NB4 (cell line): ENCODE results near the gene TEF.
A peak's percentile ranks its signal among the peaks of the same experiment; 100 is the strongest.

Experiments
- DNase-seq: peaks from one replicate; pipeline ENCODE4 v3.0.0; 2010; ENCODE audit warnings: low read depth
- H3K4me3 ChIP-seq: one replicate; pipeline ENCODE4 v1.5.1; 2011; ENCODE audit warnings: mild to moderate bottlenecking, low read depth, low read length, moderate library complexity
- CTCF ChIP-seq: IDR thresholded peaks from one replicate; pipeline ENCODE4 v1.5.1; 2012; ENCODE audit warnings: low read depth, low read length
- MAX ChIP-seq: IDR thresholded peaks from 2 replicates; pipeline ENCODE4 v1.6.1; 2011; ENCODE audit warnings: low read depth, low read length
- MYC ChIP-seq: IDR thresholded peaks from 2 replicates; pipeline ENCODE4 v1.6.1; 2011; ENCODE audit warnings: low read depth, low read length
- POLR2A ChIP-seq: IDR thresholded peaks from 2 replicates; pipeline ENCODE4 v1.6.1; 2011; ENCODE audit warnings: mild to moderate bottlenecking; ENCODE audit not compliant: insufficient read length; ENCODE audit errors: extremely low read depth

The TEF gene

GRCh38 chr22:41381329-41382097 is at the start of gene TEF:
TSS of gene TEF (plus strand) at chr22:41381942. CDS start at chr22:41382045, 103 bp downstream.
- TF ChIP-seq MYC (peak; percentile 22), MAX (peak; percentile 87), CTCF (no peak)
- DNase-seq: peak; percentile 98
- H3K4me3 ChIP-seq: peak within 1 kb of the TSS; percentile 44

GRCh38 chr22:41332217-41332939 is 49.4 kb upstream of the TEF start:
- TF ChIP-seq MYC (no peak), MAX (no peak), POLR2A (no peak), CTCF (no peak)
- no peak overlapping the region for H3K4me3 ChIP-seq
- no peak for DNase-seq

- TF ChIP-seq MYC (no peak), POLR2A (no peak), CTCF (no peak), MAX (no peak)
- H3K4me3 ChIP-seq: no peak overlapping the region
- no peak for DNase-seq
Observed at GRCh38 chr22:41333806-41334205, 47.9 kb upstream of the TEF start.

GRCh38 chr22:41334215-41334614 is 47.5 kb upstream of the TEF start:
- DNase-seq: no peak
- TF ChIP-seq CTCF (no peak), POLR2A (no peak), MAX (no peak), MYC (no peak)

GRCh38 chr22:41334951-41335635 is 46.6 kb upstream of the TEF start:
- no peak for TF ChIP-seq CTCF
- TF ChIP-seq MAX: no peak
- no peak for TF ChIP-seq MYC
- no peak for TF ChIP-seq POLR2A
- H3K4me3 ChIP-seq: no peak overlapping the region
- no peak for DNase-seq

More at GRCh38 chr22:41334215-41334614, 47.5 kb upstream of the TEF start:
- H3K4me3 ChIP-seq: no peak overlapping the region
